HUES48 (cell line): ENCODE results near the gene RAB20.

Source experiments
- H3K27ac ChIP-seq: one replicate; pipeline ENCODE4 v1.7.0; 2013; ENCODE audit warnings: low read depth, low read length, inconsistent platforms
- H3K27me3 ChIP-seq: 2 replicates; pipeline ENCODE4 v1.6.1; 2013; ENCODE audit warnings: mild to moderate bottlenecking, low read length; ENCODE audit not compliant: control insufficient read depth, insufficient read depth
- H3K36me3 ChIP-seq: 2 replicates; pipeline ENCODE4 v1.6.1; 2013; ENCODE audit warnings: low read length; ENCODE audit not compliant: control insufficient read depth, insufficient read depth
- H3K4me1 ChIP-seq: 2 replicates; pipeline ENCODE4 v1.6.1; 2013; ENCODE audit warnings: mild to moderate bottlenecking, low read length; ENCODE audit not compliant: control insufficient read depth, insufficient read depth
- H3K4me3 ChIP-seq: 2 replicates; pipeline ENCODE4 v1.5.1; 2013; ENCODE audit warnings: mild to moderate bottlenecking, low read depth, low read length
- H3K9ac ChIP-seq: 2 replicates; pipeline ENCODE4 v1.6.1; 2013; ENCODE audit warnings: mild to moderate bottlenecking, low read depth, low read length, moderate library complexity
- H3K9me3 ChIP-seq: 2 replicates; pipeline ENCODE4 v1.6.1; 2013; ENCODE audit warnings: low read length; ENCODE audit not compliant: control insufficient read depth, insufficient read depth

Gene RAB20

GRCh38 chr13:110519046-110519445, 42.5 kb downstream of the RAB20 start:
- Histone ChIP-seq H3K9me3 (no peaks in the 10 kb centered on the region), H3K27me3 (no peaks in the 10 kb centered on the region), H3K36me3 (no peaks in the 10 kb centered on the region), H3K4me3 (no peak overlapping the region), H3K4me1 (no peaks in the 10 kb centered on the region), H3K9ac (no peak overlapping the region), H3K27ac (no peak overlapping the region)

- Histone ChIP-seq H3K27ac (no peak overlapping the region), H3K9ac (no peak overlapping the region), H3K9me3 (no peaks in the 10 kb centered on the region), H3K4me1 (no peaks in the 10 kb centered on the region), H3K36me3 (no peaks in the 10 kb centered on the region), H3K4me3 (no peak overlapping the region), H3K27me3 (no peaks in the 10 kb centered on the region)
These were observed 43.0 kb downstream of the RAB20 start for GRCh38 chr13:110518571-110518970.

- Histone ChIP-seq H3K4me1 (no peaks in the 10 kb centered on the region), H3K9ac (no peak overlapping the region), H3K9me3 (no peaks in the 10 kb centered on the region), H3K27me3 (no peaks in the 10 kb centered on the region), H3K36me3 (no peaks in the 10 kb centered on the region), H3K27ac (no peak overlapping the region), H3K4me3 (no peak overlapping the region)
These were observed 43.3 kb downstream of the RAB20 start for GRCh38 chr13:110518226-110518525.

- Histone ChIP-seq H3K9ac (no peak overlapping the region), H3K4me3 (no peak overlapping the region), H3K27ac (no peak overlapping the region), H3K27me3 (no peaks in the 10 kb centered on the region), H3K4me1 (no peaks in the 10 kb centered on the region), H3K9me3 (no peaks in the 10 kb centered on the region), H3K36me3 (peaks cover 2% of the 10 kb centered on the region; the same call in 1 of the 2 replicates)
These were observed 43.9 kb downstream of the RAB20 start for GRCh38 chr13:110517505-110518225.

GRCh38 chr13:110516500-110516899, 45.0 kb downstream of the RAB20 start:
- Histone ChIP-seq H3K4me3 (no peak overlapping the region), H3K9me3 (no peaks in the 10 kb centered on the region), H3K9ac (no peak overlapping the region), H3K27me3 (no peaks in the 10 kb centered on the region), H3K27ac (no peak overlapping the region), H3K36me3 (peaks cover 8% of the 10 kb centered on the region; the same call in 1 of the 2 replicates), H3K4me1 (no peaks in the 10 kb centered on the region)

GRCh38 chr13:110512198-110512740, 49.3 kb downstream of the RAB20 start:
- no peak overlapping the region for H3K27ac ChIP-seq
- no peaks in the 10 kb centered on the region for H3K9me3 ChIP-seq
- H3K27me3 ChIP-seq, result no peaks in the 10 kb centered on the region
- H3K4me3 ChIP-seq, result no peak overlapping the region
- H3K4me1 ChIP-seq, result no peaks in the 10 kb centered on the region
- no peak overlapping the region for H3K9ac ChIP-seq
- H3K36me3 ChIP-seq, result peaks cover 32% of the 10 kb centered on the region

GRCh38 chr13:110511509-110512181, 49.9 kb downstream of the RAB20 start:
- Histone ChIP-seq H3K27me3 (no peaks in the 10 kb centered on the region), H3K4me3 (no peak overlapping the region), H3K9me3 (no peaks in the 10 kb centered on the region), H3K36me3 (peaks cover 39% of the 10 kb centered on the region), H3K27ac (no peak overlapping the region), H3K9ac (no peak overlapping the region), H3K4me1 (no peaks in the 10 kb centered on the region)

- no peak overlapping the region for H3K27ac ChIP-seq
- H3K9me3 ChIP-seq, result no peaks in the 10 kb centered on the region
- H3K27me3 ChIP-seq, result no peaks in the 10 kb centered on the region
- no peak overlapping the region for H3K4me3 ChIP-seq
- H3K9ac ChIP-seq, result no peak overlapping the region
- H3K36me3 ChIP-seq, result peaks cover 49% of the 10 kb centered on the region
- no peaks in the 10 kb centered on the region for H3K4me1 ChIP-seq
These were observed 51.3 kb downstream of the RAB20 start for GRCh38 chr13:110509971-110510786.

- Histone ChIP-seq H3K27me3 (no peaks in the 10 kb centered on the region), H3K9me3 (no peaks in the 10 kb centered on the region), H3K27ac (no peak overlapping the region), H3K4me3 (no peak overlapping the region), H3K9ac (no peak overlapping the region), H3K4me1 (no peaks in the 10 kb centered on the region), H3K36me3 (peaks cover 49% of the 10 kb centered on the region)
These were observed 52.0 kb downstream of the RAB20 start for GRCh38 chr13:110509478-110509926.

- Histone ChIP-seq H3K4me3 (no peak overlapping the region), H3K9me3 (no peaks in the 10 kb centered on the region), H3K27me3 (no peaks in the 10 kb centered on the region), H3K36me3 (peaks cover 53% of the 10 kb centered on the region), H3K27ac (no peak overlapping the region), H3K4me1 (no peaks in the 10 kb centered on the region), H3K9ac (no peak overlapping the region)
These were observed 53.7 kb downstream of the RAB20 start for GRCh38 chr13:110507678-110508381.
